Gastrocnemius medialis (tissue), 4 donors: ENCODE measurements around the gene C18orf54.

Experiments used
- POLR2A ChIP-seq, 2 donors: fragments of 450-650 bp; IDR thresholded peaks; one replicate each; pipeline ENCODE4 v1.6.1; 2017; ENCODE audit warnings: antibody characterized with exemption in 2 of 2, mild to moderate bottlenecking in 2 of 2, moderate library complexity in 2 of 2
- TF ChIP-seq, protein P1 (sequence below), 5 experiments: fragments of 450-650 bp in 3 of 5; fragments of 200-600 bp in 2 of 5; sonication (generic) in 2 of 5; IDR thresholded peaks in 4 of 5; conservative IDR thresholded peaks in 1 of 5; 1 replicate in 4 of 5; 2 replicates in 1 of 5; pipeline ENCODE4 v1.5.1; 2016 to 2019; ENCODE audit warnings: antibody characterized with exemption in 5 of 5, mild to moderate bottlenecking in 3 of 5, moderate library complexity in 3 of 5

DNA sequence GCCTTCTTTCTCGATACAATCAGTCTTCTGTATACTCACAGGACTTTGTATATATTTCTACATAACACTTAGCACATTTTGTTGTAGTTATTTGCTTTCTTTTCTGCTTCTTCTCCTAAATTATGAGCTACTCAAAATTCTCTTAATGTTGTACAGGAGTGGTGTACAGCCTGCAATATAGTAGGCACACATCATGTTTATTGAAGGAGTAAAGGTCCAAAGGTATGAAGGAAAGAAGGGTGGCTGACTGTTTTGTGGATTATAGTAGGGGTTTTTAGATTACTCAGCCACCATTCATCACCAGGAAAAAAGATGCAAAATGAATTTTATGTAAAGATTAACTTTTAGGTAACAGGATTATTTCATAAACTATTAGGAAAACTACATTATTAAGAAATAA, 54.1 kb downstream of the C18orf54 start:
- TF ChIP-seq, protein P1, sequence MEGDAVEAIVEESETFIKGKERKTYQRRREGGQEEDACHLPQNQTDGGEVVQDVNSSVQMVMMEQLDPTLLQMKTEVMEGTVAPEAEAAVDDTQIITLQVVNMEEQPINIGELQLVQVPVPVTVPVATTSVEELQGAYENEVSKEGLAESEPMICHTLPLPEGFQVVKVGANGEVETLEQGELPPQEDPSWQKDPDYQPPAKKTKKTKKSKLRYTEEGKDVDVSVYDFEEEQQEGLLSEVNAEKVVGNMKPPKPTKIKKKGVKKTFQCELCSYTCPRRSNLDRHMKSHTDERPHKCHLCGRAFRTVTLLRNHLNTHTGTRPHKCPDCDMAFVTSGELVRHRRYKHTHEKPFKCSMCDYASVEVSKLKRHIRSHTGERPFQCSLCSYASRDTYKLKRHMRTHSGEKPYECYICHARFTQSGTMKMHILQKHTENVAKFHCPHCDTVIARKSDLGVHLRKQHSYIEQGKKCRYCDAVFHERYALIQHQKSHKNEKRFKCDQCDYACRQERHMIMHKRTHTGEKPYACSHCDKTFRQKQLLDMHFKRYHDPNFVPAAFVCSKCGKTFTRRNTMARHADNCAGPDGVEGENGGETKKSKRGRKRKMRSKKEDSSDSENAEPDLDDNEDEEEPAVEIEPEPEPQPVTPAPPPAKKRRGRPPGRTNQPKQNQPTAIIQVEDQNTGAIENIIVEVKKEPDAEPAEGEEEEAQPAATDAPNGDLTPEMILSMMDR (IDR thresholded peaks at IDR 0.05 in 4 of 5, conservative IDR thresholded peaks at IDR 0.05 in 1 of 5): no peak
- no peak for TF ChIP-seq POLR2A (IDR thresholded peaks at IDR 0.05)
